Duodenal mucosa (tissue), 2 donors: ENCODE measurements around the gene VASP.
A peak's percentile ranks its signal among the peaks of the same experiment; 100 is the strongest.

Source experiments
- H3K27ac ChIP-seq: one replicate; pipeline ENCODE4 v1.7.0; 2013; ENCODE audit warnings: low read depth, low read length
- H3K27me3 ChIP-seq, 2 donors: one replicate each; pipeline ENCODE4 v1.7.0; 2013; ENCODE audit warnings: low read length in 2 of 2, control low read depth in 1 of 2; ENCODE audit not compliant: insufficient read depth in 2 of 2, control insufficient read depth in 1 of 2
- H3K36me3 ChIP-seq, 2 donors: one replicate each; pipeline ENCODE4 v1.7.0; 2013; ENCODE audit warnings: low read length in 2 of 2, control low read depth in 1 of 2; ENCODE audit not compliant: insufficient read depth in 2 of 2, control insufficient read depth in 1 of 2
- H3K4me1 ChIP-seq, 2 donors: one replicate each; pipeline ENCODE4 v1.7.0; 2013; ENCODE audit warnings: low read length in 2 of 2, control low read depth in 1 of 2; ENCODE audit not compliant: insufficient read depth in 2 of 2, control insufficient read depth in 1 of 2
- H3K4me3 ChIP-seq, 2 donors: one replicate each; pipeline ENCODE4 v1.7.0; 2013; ENCODE audit warnings: low read length in 2 of 2, low read depth in 1 of 2
- H3K9ac ChIP-seq, 2 donors: one replicate each; pipeline ENCODE4 v1.7.0; 2013; ENCODE audit warnings: low read length in 2 of 2, low read depth in 1 of 2
- H3K9me3 ChIP-seq, 2 donors: one replicate each; pipeline ENCODE4 v1.7.0; 2013; ENCODE audit warnings: low read length in 2 of 2, control low read depth in 1 of 2; ENCODE audit not compliant: control insufficient read depth in 1 of 2

Gene VASP

GRCh38 chr19:45526971-45527370 lies 19.7 kb downstream of the VASP start:
- Histone ChIP-seq H3K4me3 (no peak overlapping the region), H3K27me3 (peaks cover 0 to 3% of the 10 kb centered on the region in 2 donors), H3K27ac (no peak overlapping the region), H3K36me3 (peaks cover 17 to 32% of the 10 kb centered on the region in 2 donors), H3K9ac (no peak overlapping the region), H3K9me3 (no peaks in the 10 kb centered on the region), H3K4me1 (peaks cover 8 to 22% of the 10 kb centered on the region in 2 donors)

- H3K4me1 ChIP-seq: peaks cover 8 to 22% of the 10 kb centered on the region in 2 donors
- H3K4me3 ChIP-seq: no peak overlapping the region
- H3K27me3 ChIP-seq: peaks cover 0 to 3% of the 10 kb centered on the region in 2 donors
- H3K27ac ChIP-seq: no peak overlapping the region
- H3K9me3 ChIP-seq: no peaks in the 10 kb centered on the region
- H3K9ac ChIP-seq: no peak overlapping the region
- peaks cover 13 to 26% of the 10 kb centered on the region in 2 donors for H3K36me3 ChIP-seq
These were observed 20.5 kb downstream of the VASP start for GRCh38 chr19:45527731-45528130.

GRCh38 chr19:45528149-45528743 lies 21.0 kb downstream of the VASP start:
- Histone ChIP-seq H3K27me3 (peaks cover 0 to 3% of the 10 kb centered on the region in 2 donors), H3K4me1 (peaks cover 8 to 22% of the 10 kb centered on the region in 2 donors), H3K4me3 (peak overlapping the region; percentile 53 to 66), H3K36me3 (peaks cover 10 to 23% of the 10 kb centered on the region in 2 donors), H3K27ac (no peak overlapping the region), H3K9me3 (no peaks in the 10 kb centered on the region), H3K9ac (peak overlapping the region in 1 of 2 donors; percentile 18)

- Histone ChIP-seq H3K4me3 (peak overlapping the region; percentile 53 to 66), H3K27me3 (peaks cover 0 to 3% of the 10 kb centered on the region in 2 donors), H3K27ac (no peak overlapping the region), H3K9me3 (no peaks in the 10 kb centered on the region), H3K36me3 (peaks cover 10 to 19% of the 10 kb centered on the region in 2 donors), H3K4me1 (peaks cover 8 to 18% of the 10 kb centered on the region in 2 donors), H3K9ac (peak overlapping the region in 1 of 2 donors; percentile 57)
These were observed 21.6 kb downstream of the VASP start for GRCh38 chr19:45528744-45529419.

- no peak overlapping the region for H3K27ac ChIP-seq
- no peak overlapping the region for H3K9ac ChIP-seq
These were observed 22.1 kb downstream of the VASP start for GRCh38 chr19:45529420-45529785.

DNA sequence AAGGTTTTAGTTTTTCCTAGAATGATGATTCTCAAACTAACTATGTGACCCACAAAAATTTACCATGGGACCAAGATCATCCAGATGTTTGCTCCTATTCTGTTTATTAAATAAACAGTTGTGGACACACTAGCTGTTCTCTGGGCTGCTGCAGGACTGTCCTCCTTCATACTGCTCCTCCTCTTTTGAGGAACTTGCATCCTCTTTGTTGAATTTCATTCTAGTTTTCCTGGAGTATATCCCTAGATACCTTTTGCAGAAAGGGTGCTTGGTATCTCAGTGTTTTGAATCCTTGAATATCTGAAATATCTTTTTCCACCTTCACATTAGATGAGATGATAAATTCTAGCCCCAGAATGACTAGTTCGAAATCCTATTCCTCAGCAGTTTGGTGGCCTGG lies 24.1 kb downstream of the VASP start:
- Histone ChIP-seq H3K27ac (no peak overlapping the region), H3K4me3 (no peak overlapping the region), H3K36me3 (no peaks in the 10 kb centered on the region), H3K4me1 (peaks cover 8 to 18% of the 10 kb centered on the region in 2 donors), H3K9ac (no peak overlapping the region), H3K9me3 (no peaks in the 10 kb centered on the region), H3K27me3 (peaks cover 0 to 3% of the 10 kb centered on the region in 2 donors)

More at GRCh38 chr19:45529420-45529785, 22.1 kb downstream of the VASP start:
- Histone ChIP-seq H3K9me3 (no peaks in the 10 kb centered on the region), H3K36me3 (peaks cover 10 to 18% of the 10 kb centered on the region in 2 donors), H3K4me3 (peak overlapping the region; percentile 53 to 66), H3K27me3 (peaks cover 0 to 3% of the 10 kb centered on the region in 2 donors), H3K4me1 (peaks cover 8 to 18% of the 10 kb centered on the region in 2 donors)

GRCh38 chr19:45539459-45539858 lies 32.2 kb downstream of the VASP start:
- Histone ChIP-seq H3K27me3 (no peaks in the 10 kb centered on the region), H3K27ac (no peak overlapping the region)

DNA sequence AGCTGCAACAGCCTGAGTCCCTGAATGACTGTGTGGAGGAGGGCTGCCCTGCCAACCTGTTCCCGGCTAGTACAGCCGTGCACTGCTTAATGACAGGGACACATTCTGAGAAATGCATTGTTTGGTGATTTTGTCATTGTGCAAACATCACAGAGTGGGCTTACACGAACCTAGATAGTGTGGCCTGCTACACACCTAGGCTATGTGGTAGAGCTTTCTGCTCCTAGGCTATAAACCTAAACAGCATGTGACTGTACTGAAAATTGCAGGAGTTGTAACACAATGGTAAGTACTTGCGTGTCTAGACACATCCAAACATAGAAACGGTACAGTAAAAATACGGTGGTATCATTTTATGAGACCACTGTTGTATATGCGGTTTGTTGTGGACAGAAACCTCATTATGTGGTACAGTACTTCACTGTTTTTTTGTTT lies 35.0 kb downstream of the VASP start:
- no peaks in the 10 kb centered on the region for H3K27me3 ChIP-seq
- no peak overlapping the region for H3K4me3 ChIP-seq
- H3K4me1 ChIP-seq: no peaks in the 10 kb centered on the region
- no peaks in the 10 kb centered on the region for H3K36me3 ChIP-seq
- no peaks in the 10 kb centered on the region for H3K9me3 ChIP-seq
- no peak overlapping the region for H3K9ac ChIP-seq
- H3K27ac ChIP-seq: no peak overlapping the region

More at GRCh38 chr19:45539459-45539858, 32.2 kb downstream of the VASP start:
- no peaks in the 10 kb centered on the region for H3K9me3 ChIP-seq
- no peak overlapping the region for H3K4me3 ChIP-seq
- no peak overlapping the region for H3K9ac ChIP-seq
- no peaks in the 10 kb centered on the region for H3K36me3 ChIP-seq
- no peaks in the 10 kb centered on the region for H3K4me1 ChIP-seq

- H3K27ac ChIP-seq: no peak overlapping the region
These were observed 40.0 kb downstream of the VASP start for GRCh38 chr19:45547211-45547770.

DNA sequence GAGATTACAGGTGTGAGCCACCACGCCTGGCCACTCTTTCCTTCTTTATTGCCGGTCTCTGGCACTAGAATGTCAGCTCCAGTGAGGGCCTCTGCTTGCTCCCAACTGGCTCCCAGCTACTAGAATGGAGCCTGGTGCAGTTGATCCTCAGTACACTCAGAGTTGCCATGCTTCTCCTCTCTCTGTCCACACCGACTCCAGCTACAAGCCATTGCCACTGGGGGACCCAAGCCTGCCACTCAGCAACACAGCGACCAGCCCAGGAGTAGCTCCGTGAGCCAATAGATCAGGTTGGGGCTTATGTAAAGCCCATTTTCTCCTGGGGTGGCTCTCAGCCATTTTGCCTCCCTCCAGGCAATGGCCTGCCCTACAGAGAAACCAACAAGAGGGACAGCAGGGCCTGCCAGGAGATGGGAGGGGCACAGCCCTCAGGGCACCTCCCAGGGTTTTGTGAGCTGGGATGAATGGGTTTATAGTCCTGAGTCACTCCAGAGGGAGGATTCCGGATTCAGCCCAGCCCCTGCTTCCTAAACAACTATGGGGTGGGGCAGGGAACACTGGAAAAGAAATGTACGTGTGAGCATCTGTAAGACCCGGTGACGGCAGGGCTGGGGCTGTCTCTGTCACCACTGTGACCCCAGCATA lies 40.8 kb downstream of the VASP start:
- Histone ChIP-seq H3K27me3 (no peaks in the 10 kb centered on the region), H3K27ac (no peak overlapping the region), H3K4me1 (peaks cover 0 to under 1% of the 10 kb centered on the region in 2 donors), H3K9me3 (no peaks in the 10 kb centered on the region), H3K9ac (no peak overlapping the region), H3K4me3 (no peak overlapping the region), H3K36me3 (peaks cover 0 to 3% of the 10 kb centered on the region in 2 donors)

More at GRCh38 chr19:45547211-45547770, 40.0 kb downstream of the VASP start:
- Histone ChIP-seq H3K4me3 (no peak overlapping the region), H3K9me3 (no peaks in the 10 kb centered on the region), H3K27me3 (no peaks in the 10 kb centered on the region), H3K36me3 (no peaks in the 10 kb centered on the region), H3K4me1 (no peaks in the 10 kb centered on the region), H3K9ac (no peak overlapping the region)
